ENCODE data around the gene KIF26B.
A peak's percentile ranks its signal among the peaks of the same experiment; 100 is the strongest.

Gene KIF26B

GRCh38 chr1:245153081-245153551 lies 1.7 kb upstream of the KIF26B start:
- peak; percentile 68 for DNase-seq (ENCODE audit: insufficient read length, low spot score)
- TF ChIP-seq, protein P1, sequence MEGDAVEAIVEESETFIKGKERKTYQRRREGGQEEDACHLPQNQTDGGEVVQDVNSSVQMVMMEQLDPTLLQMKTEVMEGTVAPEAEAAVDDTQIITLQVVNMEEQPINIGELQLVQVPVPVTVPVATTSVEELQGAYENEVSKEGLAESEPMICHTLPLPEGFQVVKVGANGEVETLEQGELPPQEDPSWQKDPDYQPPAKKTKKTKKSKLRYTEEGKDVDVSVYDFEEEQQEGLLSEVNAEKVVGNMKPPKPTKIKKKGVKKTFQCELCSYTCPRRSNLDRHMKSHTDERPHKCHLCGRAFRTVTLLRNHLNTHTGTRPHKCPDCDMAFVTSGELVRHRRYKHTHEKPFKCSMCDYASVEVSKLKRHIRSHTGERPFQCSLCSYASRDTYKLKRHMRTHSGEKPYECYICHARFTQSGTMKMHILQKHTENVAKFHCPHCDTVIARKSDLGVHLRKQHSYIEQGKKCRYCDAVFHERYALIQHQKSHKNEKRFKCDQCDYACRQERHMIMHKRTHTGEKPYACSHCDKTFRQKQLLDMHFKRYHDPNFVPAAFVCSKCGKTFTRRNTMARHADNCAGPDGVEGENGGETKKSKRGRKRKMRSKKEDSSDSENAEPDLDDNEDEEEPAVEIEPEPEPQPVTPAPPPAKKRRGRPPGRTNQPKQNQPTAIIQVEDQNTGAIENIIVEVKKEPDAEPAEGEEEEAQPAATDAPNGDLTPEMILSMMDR (IDR thresholded peaks at IDR 0.05; ENCODE audit: insufficient read depth, missing control alignments), result peak; percentile 91
- FAIRE-seq, result peak; percentile 77

DNA sequence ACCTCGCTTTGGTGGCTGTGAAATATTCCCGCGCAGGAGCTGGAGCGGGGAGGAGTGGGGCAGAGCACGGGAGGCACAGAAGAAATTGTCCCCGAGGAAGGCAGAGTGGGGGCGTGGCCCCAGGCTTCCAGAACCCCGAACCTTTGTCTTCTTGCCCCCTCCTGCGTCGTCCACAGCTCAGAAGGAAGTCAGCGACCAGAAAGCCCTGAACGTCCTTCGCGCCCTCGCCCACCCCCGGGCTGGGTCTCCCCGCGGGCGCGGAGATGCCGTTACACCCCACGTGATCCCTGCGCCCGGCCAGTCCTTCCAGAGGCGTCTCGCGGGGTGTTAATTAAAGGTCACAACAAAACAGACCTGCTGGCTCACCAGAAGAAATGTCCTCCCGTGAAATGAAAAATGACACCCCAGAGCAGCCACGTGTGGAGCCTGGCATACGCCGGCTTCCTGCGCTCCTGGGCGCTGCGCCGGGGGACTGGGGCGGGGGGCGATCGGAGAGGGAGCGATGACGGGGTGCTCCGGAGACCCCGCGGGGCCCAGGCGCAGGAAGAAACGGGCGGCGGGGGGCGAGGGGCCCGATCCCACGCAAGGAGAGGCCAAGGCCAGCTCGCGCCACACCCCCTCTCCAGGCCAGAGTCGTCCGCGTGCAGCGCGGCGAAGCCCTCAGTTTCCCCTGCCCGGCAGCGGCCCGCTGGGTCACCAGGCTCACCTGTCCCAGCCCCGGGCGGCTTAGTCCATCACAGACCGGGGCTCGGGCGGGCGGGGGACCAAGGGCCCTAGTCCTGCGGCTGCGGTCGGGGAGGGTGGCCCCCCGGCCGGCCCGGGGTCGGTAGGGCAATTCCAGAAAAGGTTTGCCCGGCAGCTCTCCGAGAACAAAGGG lies 995 bp upstream of the KIF26B start:
- FAIRE-seq (no peak), DNase-seq (ENCODE audit: insufficient read length, low spot score) (peak; percentile 43)

DNA sequence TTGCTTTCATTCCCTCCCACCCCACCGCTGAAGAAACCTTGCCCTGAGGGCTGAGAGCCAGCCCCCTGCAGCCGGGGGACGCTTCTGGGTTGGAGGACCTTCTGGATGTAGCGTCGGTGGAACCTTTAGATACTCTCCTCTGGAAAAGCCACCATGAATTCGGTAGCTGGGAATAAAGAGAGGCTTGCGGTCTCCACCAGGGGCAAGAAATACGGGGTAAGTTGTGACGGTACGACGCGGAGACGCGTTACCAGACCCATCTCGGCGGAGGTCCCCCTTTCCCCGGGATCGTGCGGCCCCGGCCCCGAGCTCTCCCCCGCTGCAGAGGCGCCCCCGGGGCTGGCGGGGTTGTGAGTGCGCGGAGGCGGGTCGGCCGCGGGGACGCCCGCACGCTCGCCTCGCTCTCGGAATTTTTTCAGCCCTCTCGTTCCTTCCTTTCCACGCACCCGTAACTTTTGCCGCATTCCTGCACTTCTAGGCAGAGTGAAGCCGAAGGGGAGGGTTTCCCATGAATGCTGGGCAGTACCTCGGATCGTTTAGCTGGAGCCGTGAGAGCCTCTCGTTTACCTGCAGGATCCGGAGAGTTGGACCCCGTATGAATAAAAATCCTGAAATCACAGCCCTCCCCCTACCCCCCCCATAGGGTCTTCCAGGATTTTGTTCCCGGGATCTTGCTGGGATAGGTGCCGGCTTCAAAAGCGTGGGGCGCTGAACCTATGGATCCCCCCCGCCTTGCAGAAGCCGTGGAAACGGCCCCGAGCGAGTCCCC lies 671 bp downstream of the KIF26B start:
- DNase-seq (ENCODE audit: insufficient read length, low spot score) (no peak), FAIRE-seq (no peak)
- TF ChIP-seq, protein P1 (IDR thresholded peaks at IDR 0.05; ENCODE audit: insufficient read depth, missing control alignments), result no peak

More for the DNA sequence above, 995 bp upstream of the KIF26B start:
- TF ChIP-seq, protein P1 (IDR thresholded peaks at IDR 0.05; ENCODE audit: insufficient read depth, missing control alignments), result no peak

DNA sequence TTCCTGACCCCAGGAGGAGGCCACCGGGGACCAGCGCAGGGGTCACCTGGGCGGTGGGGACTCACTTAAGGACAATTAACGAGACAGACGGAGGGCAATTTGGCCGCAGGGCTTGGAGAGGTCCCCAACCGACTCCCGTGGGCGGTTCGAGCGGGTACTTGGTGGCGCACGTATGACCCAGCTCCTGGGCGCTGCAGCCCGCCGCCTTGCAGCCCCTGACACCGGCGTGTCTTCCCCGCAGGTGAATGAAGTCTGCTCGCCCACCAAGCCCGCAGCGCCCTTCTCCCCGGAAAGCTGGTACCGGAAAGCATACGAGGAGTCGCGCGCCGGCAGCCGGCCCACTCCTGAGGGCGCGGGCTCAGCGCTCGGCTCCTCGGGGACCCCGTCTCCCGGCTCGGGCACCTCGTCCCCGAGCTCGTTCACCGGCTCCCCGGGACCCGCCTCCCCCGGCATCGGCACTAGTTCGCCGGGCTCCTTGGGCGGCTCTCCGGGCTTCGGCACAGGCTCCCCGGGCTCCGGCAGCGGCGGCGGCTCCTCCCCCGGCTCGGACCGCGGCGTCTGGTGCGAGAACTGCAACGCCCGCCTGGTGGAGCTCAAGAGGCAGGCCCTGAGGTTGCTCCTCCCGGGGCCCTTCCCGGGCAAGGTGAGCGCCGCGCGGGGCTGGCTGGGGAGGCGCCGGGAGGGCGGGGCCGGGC lies 1.4 kb downstream of the KIF26B start:
- DNase-seq (ENCODE audit: insufficient read length, low spot score) (peak; percentile 97), FAIRE-seq (no peak)
- TF ChIP-seq, protein P1 (IDR thresholded peaks at IDR 0.05; ENCODE audit: insufficient read depth, missing control alignments), result peak; percentile 71

DNA sequence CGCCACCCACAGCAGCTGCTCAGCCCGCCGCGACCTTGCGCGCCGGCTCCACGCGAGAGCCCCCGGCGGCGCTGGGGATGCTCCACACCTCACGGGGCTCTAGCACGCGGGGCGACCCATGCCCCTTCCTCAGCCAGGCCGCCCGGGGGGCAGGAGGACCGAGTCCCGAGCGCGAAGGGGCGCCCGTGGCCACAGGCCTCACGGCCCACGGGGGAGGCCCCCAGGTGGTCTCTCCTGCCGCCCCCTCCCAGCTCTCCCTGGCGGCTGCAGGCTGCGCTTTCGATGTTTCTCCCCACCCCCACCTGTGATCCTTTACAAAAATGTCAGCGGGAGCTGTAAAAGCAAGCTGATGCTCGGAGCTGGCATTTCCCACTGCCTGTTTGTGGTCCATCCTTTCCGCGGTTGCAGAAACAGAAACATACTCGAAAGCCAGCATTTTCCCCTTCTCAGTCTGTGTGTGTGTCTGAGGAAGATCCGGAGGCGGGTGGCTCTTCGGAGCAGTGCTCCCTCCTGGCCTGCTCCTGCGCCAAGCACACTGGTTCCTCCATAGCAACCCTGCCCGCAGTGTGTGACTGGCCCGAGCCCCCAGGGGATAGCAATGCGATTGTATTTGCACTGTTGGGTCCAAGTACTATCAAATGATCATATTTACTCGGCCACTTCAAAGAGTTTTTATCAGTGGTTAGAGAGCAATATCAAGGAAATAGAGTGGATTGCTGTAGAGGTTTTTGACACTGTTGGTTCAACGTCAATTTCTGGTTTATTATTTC lies 2.1 kb downstream of the KIF26B start:
- TF ChIP-seq, protein P1 (IDR thresholded peaks at IDR 0.05; ENCODE audit: insufficient read depth, missing control alignments), result no peak
- DNase-seq (ENCODE audit: insufficient read length, low spot score) (no peak), FAIRE-seq (no peak)

- TF ChIP-seq, protein P1 (IDR thresholded peaks at IDR 0.05; ENCODE audit: insufficient read depth, missing control alignments), result no peak
- DNase-seq (ENCODE audit: insufficient read length, low spot score) (no peak), FAIRE-seq (no peak)
Measured at GRCh38 chr1:245158913-245159312, 4.1 kb downstream of the KIF26B start.
